ENCODE measurements around the gene CEP55. TPM values are rescaled to one million over a fixed set of nuclear protein-coding genes. Genes with fewer than 3 reads are reported as not detected.

Gene CEP55
- total and polyA plus RNA-seq, 2 donors (not counting 1 experiment from before 2014, with no cell fraction given), result 16.1 to 19.0 TPM

GRCh38 chr10:93461807-93462178 is 34.6 kb upstream of the CEP55 start:
- peak in 1 of 2 donors; percentile 89 for DNase-seq (ENCODE audit: low read depth in 2 of 2)
- Histone ChIP-seq H3K79me2 (ENCODE audit: control insufficient read depth, insufficient read depth, low read length) (peaks cover 80% of the 10 kb centered on the region), H3K4me1 (ENCODE audit: control insufficient read depth, extremely low read depth, insufficient read depth, low read length) (peaks cover 68% of the 10 kb centered on the region), H3K36me3 (ENCODE audit: control insufficient read depth, insufficient read depth, low read length) (peaks cover 3% of the 10 kb centered on the region), H3K27ac (ENCODE audit: insufficient read depth, low read length) (peak overlapping the region; percentile 78), H3K9ac (ENCODE audit: insufficient read depth, low read length) (no peak overlapping the region), H4K20me1 (ENCODE audit: control insufficient read depth, extremely low read depth, insufficient read depth, low read length) (no peaks in the 10 kb centered on the region), H3K4me3 (replicated peaks in 1 of 4; ENCODE audit: control extremely low read depth in 1 of 4, insufficient read depth in 1 of 4, low read depth in 3 of 4, low read length in 4 of 4) (no peak overlapping the region), H3K4me2 (ENCODE audit: extremely low read depth, insufficient read depth, low read length) (no peak overlapping the region), H3K9me3 (ENCODE audit: control insufficient read depth, insufficient read depth, low read depth, low read length) (no peaks in the 10 kb centered on the region), H2AFZ (ENCODE audit: low read length) (no peak overlapping the region), H3K27me3 (ENCODE audit: control insufficient read depth, insufficient read depth, low read length) (no peaks in the 10 kb centered on the region)
- no peak for TF ChIP-seq CTCF (conservative IDR thresholded peaks at IDR 0.05 in 1 of 2, IDR thresholded peaks at IDR 0.05 in 1 of 2; ENCODE audit: low read depth in 1 of 2, low read length in 2 of 2)
- no peak for TF ChIP-seq EZH2 (IDR thresholded peaks at IDR 0.05; ENCODE audit: low read length, missing control alignments)

- Histone ChIP-seq H3K9ac (ENCODE audit: insufficient read depth, low read length) (no peak overlapping the region), H3K4me2 (ENCODE audit: extremely low read depth, insufficient read depth, low read length) (no peak overlapping the region), H3K79me2 (ENCODE audit: control insufficient read depth, insufficient read depth, low read length) (peaks cover 76% of the 10 kb centered on the region), H4K20me1 (ENCODE audit: control insufficient read depth, extremely low read depth, insufficient read depth, low read length) (no peaks in the 10 kb centered on the region), H3K27me3 (ENCODE audit: control insufficient read depth, insufficient read depth, low read length) (no peaks in the 10 kb centered on the region), H3K4me3 (replicated peaks in 1 of 4; ENCODE audit: control extremely low read depth in 1 of 4, insufficient read depth in 1 of 4, low read depth in 3 of 4, low read length in 4 of 4) (no peak overlapping the region), H2AFZ (ENCODE audit: low read length) (no peak overlapping the region), H3K9me3 (ENCODE audit: control insufficient read depth, insufficient read depth, low read depth, low read length) (no peaks in the 10 kb centered on the region), H3K27ac (ENCODE audit: insufficient read depth, low read length) (peak overlapping the region; percentile 96), H3K36me3 (ENCODE audit: control insufficient read depth, insufficient read depth, low read length) (peaks cover 3% of the 10 kb centered on the region), H3K4me1 (ENCODE audit: control insufficient read depth, extremely low read depth, insufficient read depth, low read length) (peaks cover 68% of the 10 kb centered on the region)
- DNase-seq (ENCODE audit: low read depth in 2 of 2), result no peak
- TF ChIP-seq CTCF (conservative IDR thresholded peaks at IDR 0.05 in 1 of 2, IDR thresholded peaks at IDR 0.05 in 1 of 2; ENCODE audit: low read depth in 1 of 2, low read length in 2 of 2) (no peak), EZH2 (IDR thresholded peaks at IDR 0.05; ENCODE audit: low read length, missing control alignments) (no peak)
Observed at GRCh38 chr10:93462371-93462770, 34.0 kb upstream of the CEP55 start.

GRCh38 chr10:93462881-93463280 is 33.5 kb upstream of the CEP55 start:
- Histone ChIP-seq H3K4me2 (ENCODE audit: extremely low read depth, insufficient read depth, low read length) (peak overlapping the region; percentile 32), H3K27ac (ENCODE audit: insufficient read depth, low read length) (peak overlapping the region; percentile 96), H3K4me3 (replicated peaks in 1 of 4; ENCODE audit: control extremely low read depth in 1 of 4, insufficient read depth in 1 of 4, low read depth in 3 of 4, low read length in 4 of 4) (no peak overlapping the region), H3K9me3 (ENCODE audit: control insufficient read depth, insufficient read depth, low read depth, low read length) (no peaks in the 10 kb centered on the region), H4K20me1 (ENCODE audit: control insufficient read depth, extremely low read depth, insufficient read depth, low read length) (no peaks in the 10 kb centered on the region), H3K9ac (ENCODE audit: insufficient read depth, low read length) (no peak overlapping the region), H3K36me3 (ENCODE audit: control insufficient read depth, insufficient read depth, low read length) (peaks cover 3% of the 10 kb centered on the region), H3K4me1 (ENCODE audit: control insufficient read depth, extremely low read depth, insufficient read depth, low read length) (peaks cover 66% of the 10 kb centered on the region), H3K27me3 (ENCODE audit: control insufficient read depth, insufficient read depth, low read length) (no peaks in the 10 kb centered on the region), H3K79me2 (ENCODE audit: control insufficient read depth, insufficient read depth, low read length) (peaks cover 74% of the 10 kb centered on the region), H2AFZ (ENCODE audit: low read length) (no peak overlapping the region)
- TF ChIP-seq CTCF (conservative IDR thresholded peaks at IDR 0.05 in 1 of 2, IDR thresholded peaks at IDR 0.05 in 1 of 2; ENCODE audit: low read depth in 1 of 2, low read length in 2 of 2), result no peak
- no peak for TF ChIP-seq EZH2 (IDR thresholded peaks at IDR 0.05; ENCODE audit: low read length, missing control alignments)
- peak; percentile 46 to 76 for DNase-seq (ENCODE audit: low read depth in 2 of 2)
